ENCODE data around the gene GSAP.

- TF ChIP-seq CTCF (IDR thresholded peaks at IDR 0.05 in 8 of 11, conservative IDR thresholded peaks at IDR 0.05 in 3 of 11) (no peak), POLR2AphosphoS5 (IDR thresholded peaks at IDR 0.05) (no peak)
These were observed 67.8 kb downstream of the GSAP start for GRCh38 chr7:77348371-77348813.
